Muscle of leg (tissue), 11 donors: ENCODE results near the gene TMBIM1. TPM values are rescaled to one million over a fixed set of nuclear protein-coding genes. Genes with fewer than 3 reads are reported as not detected.
"Not testable (repeated sequence)": the region's sequence is repeated elsewhere in the genome, so short reads cannot be mapped to it uniquely, and the experiment has no call there.

Experiments used
- DNase-seq: peaks from one replicate; pipeline ENCODE4 v3.0.0; 2013
- H3K27ac ChIP-seq: one replicate; pipeline ENCODE4 v1.5.1; 2013; ENCODE audit warnings: mild to moderate bottlenecking, low read length, control low read depth
- H3K27me3 ChIP-seq: one replicate; pipeline ENCODE4 v1.6.1; 2013; ENCODE audit warnings: low read length; ENCODE audit not compliant: control insufficient read depth, insufficient read depth
- H3K36me3 ChIP-seq: one replicate; pipeline ENCODE4 v1.6.1; 2013; ENCODE audit warnings: low read length; ENCODE audit not compliant: control insufficient read depth, insufficient read depth
- H3K4me1 ChIP-seq: one replicate; pipeline ENCODE4 v1.6.1; 2013; ENCODE audit warnings: low read length; ENCODE audit not compliant: control insufficient read depth, insufficient read depth
- H3K4me3 ChIP-seq: one replicate; pipeline ENCODE4 v1.5.1; 2013; ENCODE audit warnings: low read length, control low read depth
- H3K9me3 ChIP-seq: replicated peaks from 2 replicates; pipeline ENCODE4 v1.6.1; 2013; ENCODE audit warnings: low read depth, low read length; ENCODE audit not compliant: control insufficient read depth
- WGBS: methylation state at CpG from one replicate; pipeline ENCODE4 v1.1.5; 2013; ENCODE audit warnings: missing lambda C conversion rate; ENCODE audit not compliant: insufficient coverage; 5-methylcytosine and 5-hydroxymethylcytosine counted together
- polyA plus RNA-seq, 8 donors: library from polyadenylated mRNA; unstranded; fragments of 120-200 nt; gene quantifications; one replicate each; pipeline versions ENCODE4 v1.2.1 to v1.2.3, GENCODE V29; 2013; ENCODE audit warnings: inconsistent platforms in 1 of 8, low replicate concordance in 1 of 8; ENCODE audit not compliant: insufficient read length in 8 of 8, insufficient read depth in 1 of 8
- total RNA-seq: library from RNA; stranded (reverse); fragments of 120-200 nt; gene quantifications from one replicate; pipeline ENCODE4 v1.2.4, GENCODE V29; 2013

TMBIM1 gene
- total and polyA plus RNA-seq, 9 donors, result 72.2 to 95.7 (median 77.8) TPM

DNA sequence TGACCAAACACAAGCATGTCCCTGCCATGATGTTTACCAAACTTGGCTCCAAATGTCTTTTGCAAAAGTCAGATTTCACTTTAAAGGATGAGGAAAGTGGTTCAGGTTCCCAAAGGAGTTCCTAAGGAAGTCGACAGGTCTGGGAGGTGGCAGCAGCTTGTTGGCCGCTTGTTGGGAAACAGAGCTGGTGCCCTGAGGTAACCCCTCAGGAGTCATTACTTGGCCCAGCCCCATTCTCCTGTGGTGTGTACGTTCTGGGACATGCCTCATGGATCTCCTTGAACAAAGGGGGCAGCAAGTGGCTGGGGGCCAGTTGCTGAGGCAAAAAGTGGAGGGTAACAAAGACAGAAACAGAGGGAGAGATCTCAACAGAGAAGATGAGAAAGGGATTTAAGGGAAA is 10.9 kb downstream of the TMBIM1 start:
- DNase-seq, result no peak
- H3K27ac ChIP-seq, result peak overlapping the region; percentile 92
- H3K9me3 ChIP-seq, result no peaks in the 10 kb centered on the region
- peaks cover 59% of the 10 kb centered on the region for H3K36me3 ChIP-seq
- no peaks in the 10 kb centered on the region for H3K27me3 ChIP-seq
- 84% methylated on average over 3 of the region's 3 CpGs for WGBS
- no peak overlapping the region for H3K4me3 ChIP-seq
- peaks cover 51% of the 10 kb centered on the region for H3K4me1 ChIP-seq

DNA sequence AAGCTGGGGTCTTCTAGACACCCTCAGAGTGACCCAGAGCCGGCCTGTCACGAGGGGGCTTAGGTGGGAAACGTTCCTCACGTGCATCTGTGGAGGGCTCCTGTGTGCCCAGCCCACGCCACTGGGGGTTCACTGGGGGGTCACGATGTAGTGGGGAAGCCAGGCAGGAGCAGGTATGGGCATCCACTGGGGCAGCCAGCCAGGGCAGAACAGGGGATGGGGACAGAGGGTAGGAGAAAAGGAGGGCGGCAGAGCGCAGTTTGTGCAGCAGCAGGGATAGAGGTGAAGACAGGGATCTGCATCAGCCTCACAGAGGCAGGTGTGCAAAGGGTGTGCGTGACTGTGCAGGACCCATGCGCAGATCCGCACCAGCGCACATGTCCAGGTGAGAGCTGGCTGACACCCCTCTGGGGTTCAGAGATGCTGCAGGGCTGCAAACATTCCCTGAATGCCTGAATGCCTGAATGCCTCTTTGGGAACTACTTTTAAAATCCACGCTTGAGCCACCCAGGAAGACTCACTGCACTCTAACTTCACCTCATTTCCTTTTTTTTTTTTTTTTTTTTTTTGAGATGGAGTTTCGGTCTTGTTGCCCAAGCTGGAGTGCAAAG is 11.9 kb downstream of the TMBIM1 start:
- H3K4me1 ChIP-seq, result peaks cover 41% of the 10 kb centered on the region
- H3K36me3 ChIP-seq, result peaks cover 70% of the 10 kb centered on the region
- H3K4me3 ChIP-seq, result no peak overlapping the region
- no peaks in the 10 kb centered on the region for H3K27me3 ChIP-seq
- no peak overlapping the region for H3K27ac ChIP-seq
- no peaks in the 10 kb centered on the region for H3K9me3 ChIP-seq
- DNase-seq, result no peak
- 95% methylated on average over 13 of the region's 14 CpGs for WGBS

DNA sequence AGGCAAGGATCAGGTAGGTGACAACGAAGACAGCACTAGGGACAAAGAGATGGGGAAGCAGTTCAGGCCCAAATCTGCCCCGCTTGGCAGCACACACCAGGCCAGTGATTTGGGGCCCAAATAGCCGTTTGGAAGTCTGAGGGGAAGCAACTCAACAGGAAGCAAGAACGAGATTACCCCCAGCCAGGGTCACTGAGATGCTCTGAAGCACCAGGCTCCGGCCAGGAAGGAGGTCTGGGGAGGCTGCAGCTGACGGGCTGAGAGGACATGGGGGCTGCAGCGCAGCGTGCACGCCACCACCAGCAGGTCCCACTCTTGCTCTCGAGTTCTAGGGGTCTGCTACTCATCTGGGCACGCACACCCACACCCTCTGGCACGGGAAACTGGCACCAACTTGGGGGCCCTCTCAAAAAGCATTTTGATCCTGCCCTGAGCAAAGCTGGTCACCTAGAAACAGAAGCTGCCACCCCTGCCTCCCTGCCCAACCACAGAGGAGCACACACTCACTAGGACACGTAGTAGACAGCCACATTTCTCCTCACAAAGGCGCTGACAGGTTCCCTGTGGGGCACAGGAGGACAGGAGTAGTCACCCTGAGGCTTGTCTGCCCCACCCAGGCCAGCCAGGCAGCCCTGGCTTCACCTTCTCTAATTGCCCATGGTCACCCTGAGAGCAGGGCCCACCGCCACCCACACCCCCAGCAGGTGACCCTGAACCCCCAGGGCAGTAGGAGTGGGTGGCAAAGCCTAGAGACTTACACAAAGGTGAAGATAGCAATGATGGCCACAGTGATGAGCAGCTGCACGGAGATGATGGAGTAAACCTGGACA is 13.6 kb downstream of the TMBIM1 start:
- H3K4me1 ChIP-seq, result peaks cover 25% of the 10 kb centered on the region
- H3K27me3 ChIP-seq, result no peaks in the 10 kb centered on the region
- no peak for DNase-seq
- H3K36me3 ChIP-seq, result peaks cover 86% of the 10 kb centered on the region
- H3K4me3 ChIP-seq, result no peak overlapping the region
- 79% methylated on average over 15 of the region's 16 CpGs for WGBS
- H3K9me3 ChIP-seq, result no peaks in the 10 kb centered on the region
- no peak overlapping the region for H3K27ac ChIP-seq

DNA sequence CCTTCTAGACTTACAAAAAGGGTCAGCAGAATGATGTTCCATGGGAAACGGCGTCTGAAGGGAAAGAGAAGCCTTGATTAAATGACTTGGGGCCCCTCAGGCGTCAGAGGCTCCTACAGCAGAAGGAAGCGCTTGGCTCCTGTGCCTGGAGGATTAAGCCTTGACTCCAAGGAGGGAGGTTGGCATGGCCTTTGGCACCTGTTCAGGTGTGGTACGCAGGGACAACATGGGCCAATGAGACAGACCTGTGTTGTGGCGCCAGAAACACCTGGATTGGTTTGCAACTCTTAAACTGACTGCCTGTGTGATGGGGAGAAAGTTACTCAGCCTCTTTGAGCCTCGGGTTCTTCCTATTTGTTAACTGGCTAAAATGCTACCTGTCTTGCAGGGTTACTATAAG is 14.4 kb downstream of the TMBIM1 start:
- Histone ChIP-seq H3K27ac (no peak overlapping the region), H3K4me1 (peaks cover 20% of the 10 kb centered on the region), H3K27me3 (no peaks in the 10 kb centered on the region), H3K4me3 (no peak overlapping the region), H3K36me3 (peaks cover 89% of the 10 kb centered on the region), H3K9me3 (no peaks in the 10 kb centered on the region)
- DNase-seq, result no peak
- 79% methylated on average over 5 of the region's 7 CpGs for WGBS

DNA sequence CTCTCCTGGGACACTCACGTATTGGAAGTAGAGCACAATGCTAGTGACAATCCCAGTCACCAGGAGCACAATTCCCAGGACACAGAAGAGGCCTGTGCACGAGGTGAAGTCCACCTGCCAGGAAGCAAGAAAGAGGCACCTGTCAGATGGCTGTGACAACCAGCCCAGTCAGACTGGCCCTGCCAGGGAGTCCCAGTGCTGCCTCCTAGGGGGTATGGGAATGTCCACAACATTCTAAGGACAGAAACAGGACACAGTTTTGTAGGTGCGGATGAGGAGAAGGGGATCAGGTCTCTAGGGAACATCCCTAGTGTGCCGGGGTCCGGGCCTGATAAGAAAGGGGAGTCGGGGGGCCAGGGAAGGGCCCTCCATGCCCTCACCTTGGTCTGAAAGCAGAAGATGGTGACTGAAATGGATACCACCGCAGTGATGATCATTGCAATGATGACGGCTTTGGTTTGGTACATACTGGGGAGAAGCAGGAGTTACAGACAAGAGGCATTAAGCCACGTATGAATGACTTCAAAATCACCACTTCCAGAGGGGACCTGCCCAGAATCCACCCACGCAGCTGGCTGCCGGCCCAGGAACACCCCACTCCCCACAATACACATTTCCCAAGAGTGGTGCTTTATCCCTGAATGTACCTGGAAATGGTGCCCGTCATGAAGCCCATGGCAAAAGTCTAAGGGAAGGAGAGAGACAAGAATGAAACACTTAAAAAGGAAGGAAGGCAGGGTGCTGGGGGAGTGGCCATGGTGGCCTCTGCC is 15.1 kb downstream of the TMBIM1 start:
- Histone ChIP-seq H3K36me3 (peaks cover 89% of the 10 kb centered on the region), H3K9me3 (no peaks in the 10 kb centered on the region)

DNA sequence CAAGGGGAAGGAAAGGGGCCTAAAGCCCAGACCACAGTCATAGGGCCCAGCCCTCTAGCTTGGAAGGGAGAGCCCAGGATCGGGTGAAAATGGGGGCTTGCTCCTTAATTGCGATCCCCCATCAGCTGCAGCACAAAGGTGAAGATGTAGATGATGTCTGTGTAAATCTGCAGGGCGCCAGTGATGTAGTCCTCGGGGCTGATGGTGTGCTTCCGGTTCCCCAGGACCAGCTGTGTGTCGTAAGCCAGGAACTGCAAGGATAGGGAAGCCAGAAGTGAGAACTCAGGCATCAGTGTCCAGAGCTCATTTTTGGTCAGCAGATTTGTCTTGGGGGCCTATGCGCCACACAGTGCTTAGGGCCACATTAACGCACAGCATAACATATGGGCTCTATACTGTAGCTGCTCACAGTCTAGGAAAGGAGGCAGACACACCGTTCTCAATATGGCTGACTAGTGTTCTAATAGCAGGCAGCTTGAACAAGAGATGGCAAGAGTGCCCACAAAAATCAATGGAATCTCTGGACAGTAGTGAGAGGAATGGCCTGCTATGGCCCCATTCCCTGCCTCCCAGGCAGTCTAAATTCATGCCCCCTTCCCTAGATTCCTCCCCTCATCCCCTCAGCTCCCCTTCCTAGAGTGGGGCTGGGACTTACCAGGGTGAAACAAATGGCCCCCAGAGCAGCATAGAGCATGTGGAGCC is 16.8 kb downstream of the TMBIM1 start:
- Histone ChIP-seq H3K9me3 (no peaks in the 10 kb centered on the region), H3K4me1 (peaks cover 23% of the 10 kb centered on the region), H3K36me3 (peaks cover 78% of the 10 kb centered on the region), H3K27ac (no peak overlapping the region), H3K27me3 (no peaks in the 10 kb centered on the region), H3K4me3 (no peak overlapping the region)
- DNase-seq, result no peak
- 85% methylated on average over 9 of the region's 9 CpGs for WGBS

More for the DNA sequence above, 15.1 kb downstream of the TMBIM1 start:
- Histone ChIP-seq H3K27me3 (no peaks in the 10 kb centered on the region), H3K4me3 (no peak overlapping the region), H3K4me1 (peaks cover 20% of the 10 kb centered on the region), H3K27ac (no peak overlapping the region)
- DNase-seq, result no peak
- 81% methylated on average over 7 of the region's 12 CpGs for WGBS

DNA sequence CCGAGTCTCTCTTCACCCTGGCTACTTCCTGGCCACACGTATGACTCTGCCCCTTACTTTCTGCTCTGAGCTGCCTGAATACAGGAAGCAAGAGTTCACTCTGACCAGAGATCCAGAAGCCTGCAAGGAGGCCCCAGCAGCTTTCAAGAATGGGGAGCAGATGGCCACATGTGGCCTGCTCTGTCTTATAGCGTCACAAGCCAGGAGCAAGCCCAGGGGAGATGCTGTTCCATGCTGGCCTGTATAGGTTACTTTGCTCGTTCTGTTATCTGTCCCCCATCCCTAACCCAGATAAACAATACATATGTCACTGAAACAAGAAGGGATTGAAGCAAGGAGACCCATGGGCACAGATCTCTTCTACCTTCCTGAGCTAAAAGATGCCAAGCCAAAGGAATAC is 17.7 kb downstream of the TMBIM1 start:
- peaks cover 69% of the 10 kb centered on the region for H3K36me3 ChIP-seq
- H3K4me1 ChIP-seq, result peaks cover 23% of the 10 kb centered on the region
- no peak for DNase-seq
- 79% methylated on average over 2 of the region's 4 CpGs for WGBS
- no peak overlapping the region for H3K4me3 ChIP-seq
- H3K27me3 ChIP-seq, result no peaks in the 10 kb centered on the region
- H3K9me3 ChIP-seq, result no peaks in the 10 kb centered on the region
- no peak overlapping the region for H3K27ac ChIP-seq

DNA sequence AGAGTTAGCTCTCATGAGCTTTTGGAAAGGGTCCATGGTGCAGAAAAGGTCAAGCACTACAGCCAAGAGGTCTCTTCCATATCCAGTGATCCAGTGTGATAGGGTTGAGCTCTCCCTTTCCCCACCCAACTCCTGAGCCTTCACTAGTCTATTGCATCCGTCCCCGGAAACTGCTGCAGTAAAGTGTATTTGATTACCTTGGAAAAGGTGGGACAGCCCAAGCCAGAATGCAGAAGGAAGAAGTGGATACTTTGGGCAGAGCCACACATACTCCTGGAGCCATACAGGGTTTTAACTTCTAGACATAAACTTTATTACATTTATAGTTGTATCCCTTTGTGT is 18.4 kb downstream of the TMBIM1 start:
- peaks cover 29% of the 10 kb centered on the region for H3K4me1 ChIP-seq
- no peak overlapping the region for H3K27ac ChIP-seq
- no peak overlapping the region for H3K4me3 ChIP-seq
- no peaks in the 10 kb centered on the region for H3K27me3 ChIP-seq
- H3K36me3 ChIP-seq, result peaks cover 62% of the 10 kb centered on the region
- no CpG with 5 or more reads among the region's 2 CpGs for WGBS
- no peaks in the 10 kb centered on the region for H3K9me3 ChIP-seq
- DNase-seq, result no peak

DNA sequence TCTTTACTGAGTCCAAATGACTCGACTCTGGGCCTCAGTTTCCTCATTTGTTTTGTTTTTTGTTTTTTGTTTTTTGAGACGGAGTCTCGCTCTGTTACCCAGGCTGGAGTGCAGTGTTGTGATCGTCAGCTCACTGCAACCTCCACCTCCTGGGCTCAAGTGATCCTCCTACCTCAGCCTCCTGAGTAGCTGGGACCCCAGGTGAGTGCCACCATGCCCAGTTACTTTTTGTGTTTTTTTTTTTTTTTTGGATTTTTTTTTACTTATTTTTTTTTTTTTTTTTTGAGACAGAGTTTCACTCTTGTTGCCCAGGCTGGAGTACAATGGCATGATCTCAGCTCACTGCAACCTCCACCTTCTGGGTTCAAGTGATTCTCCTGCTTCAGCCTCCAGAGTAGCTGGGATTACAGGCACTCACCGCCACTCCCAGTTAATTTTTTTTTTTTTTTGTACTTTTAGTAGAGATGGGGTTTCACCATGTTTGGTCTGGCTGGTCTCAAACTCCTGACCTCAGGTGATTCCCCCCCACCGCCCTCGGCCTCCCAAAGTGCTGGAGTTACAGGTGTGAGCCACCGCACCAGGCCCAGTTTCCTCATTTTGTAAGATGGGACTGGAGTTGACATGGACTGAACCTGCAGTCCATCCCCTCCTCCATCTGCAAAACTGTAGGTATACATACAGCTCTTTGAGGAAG is 18.9 kb downstream of the TMBIM1 start:
- H3K4me3 ChIP-seq, DNase-seq, H3K27ac ChIP-seq, H3K9me3 ChIP-seq, H3K27me3 ChIP-seq: not testable (repeated sequence)
- Histone ChIP-seq H3K36me3 (peaks cover 56% of the 10 kb centered on the region), H3K4me1 (peaks cover 30% of the 10 kb centered on the region)
- 80% methylated on average over 1 of the region's 8 CpGs for WGBS
